WTC11 (cell line): ENCODE results near the gene CCSER1.

ENCODE experiments used
- CREB1 ChIP-seq: sonication (generic); formaldehyde crosslinking; IDR thresholded peaks from 2 replicates; pipeline ENCODE4 v1.8.0; 2023; ENCODE audit warnings: mild to moderate bottlenecking, missing genetic modification reagents
- EMX1 ChIP-seq: fragments of 250-450 bp; sonication (Bioruptor Pico); IDR thresholded peaks from 2 replicates; pipeline ENCODE4 v1.8.0; 2021; ENCODE audit warnings: mild to moderate bottlenecking
- FOXP1 ChIP-seq: sonication (generic); formaldehyde crosslinking; IDR thresholded peaks from 2 replicates; pipeline ENCODE4 v1.8.0; 2022; ENCODE audit warnings: missing genetic modification reagents, mild to moderate bottlenecking, moderate library complexity, borderline replicate concordance
- GABPB1 ChIP-seq: sonication (generic); formaldehyde crosslinking; IDR thresholded peaks from 2 replicates; pipeline ENCODE4 v1.8.1; 2023; ENCODE audit warnings: mild to moderate bottlenecking, missing genetic modification reagents
- IRF2 ChIP-seq: sonication (generic); formaldehyde crosslinking; IDR thresholded peaks from 2 replicates; pipeline ENCODE4 v1.8.0; 2022; ENCODE audit warnings: low read depth, missing genetic modification reagents, borderline replicate concordance
- NFYB ChIP-seq: sonication (generic); formaldehyde crosslinking; conservative IDR thresholded peaks from 2 replicates; pipeline ENCODE4 v1.8.0; 2022; ENCODE audit warnings: low read depth, missing genetic modification reagents
- ZNF121 ChIP-seq: sonication (generic); formaldehyde crosslinking; IDR thresholded peaks from 2 replicates; pipeline ENCODE4 v1.8.0; 2023; ENCODE audit warnings: missing genetic modification reagents
- TF ChIP-seq, protein P1 (sequence below): sonication (generic); formaldehyde crosslinking; conservative IDR thresholded peaks from 2 replicates; pipeline ENCODE4 v1.8.1; 2022; ENCODE audit warnings: mild to moderate bottlenecking, missing genetic modification reagents
- TF ChIP-seq, protein P2 (sequence below): fragments of 200-600 bp; IDR thresholded peaks from 2 replicates; pipeline ENCODE4 v1.8.0; 2022; ENCODE audit warnings: antibody characterized with exemption

DNA sequence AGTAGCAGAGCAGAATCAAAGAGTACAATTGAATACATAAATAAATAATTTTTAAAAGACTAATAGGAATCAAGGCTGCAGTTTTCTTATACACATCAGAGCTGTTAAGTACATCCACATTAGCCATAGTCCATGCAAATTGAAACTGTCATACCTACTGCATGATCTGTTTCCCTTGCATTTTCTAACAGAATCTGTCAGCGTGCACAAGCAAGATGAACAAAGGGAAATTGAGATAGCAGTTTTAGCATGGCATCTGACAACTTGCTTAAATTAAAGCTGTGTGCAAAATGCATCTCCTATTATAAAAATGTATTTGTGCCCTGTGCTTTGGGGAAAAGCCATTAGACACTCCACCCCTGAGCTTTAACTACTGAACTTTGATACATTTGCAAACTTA, 1473.1 kb downstream of the CCSER1 start:
- TF ChIP-seq GABPB1 (no peak), FOXP1 (CRISPR knock-in tag) (no peak), NFYB (CRISPR knock-in tag) (no peak), EMX1 (no peak), IRF2 (CRISPR knock-in tag) (no peak), ZNF121 (CRISPR knock-in tag) (no peak), CREB1 (CRISPR knock-in tag) (no peak)
- TF ChIP-seq, protein P1, sequence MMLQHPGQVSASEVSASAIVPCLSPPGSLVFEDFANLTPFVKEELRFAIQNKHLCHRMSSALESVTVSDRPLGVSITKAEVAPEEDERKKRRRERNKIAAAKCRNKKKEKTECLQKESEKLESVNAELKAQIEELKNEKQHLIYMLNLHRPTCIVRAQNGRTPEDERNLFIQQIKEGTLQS (CRISPR knock-in tag), result no peak
- TF ChIP-seq, protein P2, sequence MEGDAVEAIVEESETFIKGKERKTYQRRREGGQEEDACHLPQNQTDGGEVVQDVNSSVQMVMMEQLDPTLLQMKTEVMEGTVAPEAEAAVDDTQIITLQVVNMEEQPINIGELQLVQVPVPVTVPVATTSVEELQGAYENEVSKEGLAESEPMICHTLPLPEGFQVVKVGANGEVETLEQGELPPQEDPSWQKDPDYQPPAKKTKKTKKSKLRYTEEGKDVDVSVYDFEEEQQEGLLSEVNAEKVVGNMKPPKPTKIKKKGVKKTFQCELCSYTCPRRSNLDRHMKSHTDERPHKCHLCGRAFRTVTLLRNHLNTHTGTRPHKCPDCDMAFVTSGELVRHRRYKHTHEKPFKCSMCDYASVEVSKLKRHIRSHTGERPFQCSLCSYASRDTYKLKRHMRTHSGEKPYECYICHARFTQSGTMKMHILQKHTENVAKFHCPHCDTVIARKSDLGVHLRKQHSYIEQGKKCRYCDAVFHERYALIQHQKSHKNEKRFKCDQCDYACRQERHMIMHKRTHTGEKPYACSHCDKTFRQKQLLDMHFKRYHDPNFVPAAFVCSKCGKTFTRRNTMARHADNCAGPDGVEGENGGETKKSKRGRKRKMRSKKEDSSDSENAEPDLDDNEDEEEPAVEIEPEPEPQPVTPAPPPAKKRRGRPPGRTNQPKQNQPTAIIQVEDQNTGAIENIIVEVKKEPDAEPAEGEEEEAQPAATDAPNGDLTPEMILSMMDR, result no peak
